HL-60 (cell line): Measurements from ENCODE around the gene PLXNA2.

Source experiments
- DNase-seq, 2 experiments: peaks; one replicate each; pipeline ENCODE4 v3.0.0-alpha.2; 2010 to 2020; ENCODE audit warnings: low read depth in 1 of 2, low spot score in 1 of 2
- H3K27ac ChIP-seq: fragments of 250-450 bp; sonication (Bioruptor Pico); replicated peaks from 2 replicates; pipeline ENCODE4 v1.5.1; 2020; ENCODE audit warnings: mild to moderate bottlenecking, moderate library complexity
- H3K27me3 ChIP-seq: fragments of 250-450 bp; sonication (Bioruptor Pico); 2 replicates; pipeline ENCODE4 v1.5.1; 2021; ENCODE audit warnings: mild to moderate bottlenecking, moderate library complexity; ENCODE audit not compliant: insufficient read depth, poor library complexity, severe bottlenecking
- H3K4me3 ChIP-seq: replicated peaks from 2 replicates; pipeline ENCODE4 v1.5.1; 2011; ENCODE audit warnings: mild to moderate bottlenecking, control low read depth, low read length; ENCODE audit not compliant: insufficient read depth
- CTCF ChIP-seq: IDR thresholded peaks from one replicate; pipeline ENCODE4 v1.5.1; 2011; ENCODE audit warnings: low read length, control low read depth, inconsistent platforms; ENCODE audit not compliant: insufficient read depth
- GABPA ChIP-seq: IDR thresholded peaks from 2 replicates; pipeline ENCODE4 v1.6.1; 2012; ENCODE audit warnings: low read depth
- POLR2AphosphoS5 ChIP-seq: IDR thresholded peaks from 2 replicates; pipeline ENCODE4 v1.6.1; 2012; ENCODE audit warnings: low read depth
- REST ChIP-seq: IDR thresholded peaks from 2 replicates; pipeline ENCODE4 v1.6.1; 2012; ENCODE audit warnings: low read depth; ENCODE audit not compliant: insufficient replicate concordance
- SPI1 ChIP-seq: IDR thresholded peaks from 2 replicates; pipeline ENCODE4 v1.6.1; 2012; ENCODE audit warnings: low read depth, mild to moderate bottlenecking, borderline replicate concordance

The PLXNA2 gene

GRCh38 chr1:208157769-208158168 is 86.4 kb downstream of the PLXNA2 start:
- Histone ChIP-seq H3K4me3 (no peak overlapping the region), H3K27me3 (peaks cover 2% of the 10 kb centered on the region), H3K27ac (no peak overlapping the region)
- TF ChIP-seq REST (no peak), SPI1 (no peak), CTCF (no peak), POLR2AphosphoS5 (no peak), GABPA (no peak)
- no peak for DNase-seq

GRCh38 chr1:208156741-208157140 is 87.4 kb downstream of the PLXNA2 start:
- Histone ChIP-seq H3K27me3 (peaks cover 2% of the 10 kb centered on the region), H3K27ac (no peak overlapping the region), H3K4me3 (no peak overlapping the region)
- no peak for DNase-seq
- TF ChIP-seq REST (no peak), CTCF (no peak), POLR2AphosphoS5 (no peak), GABPA (no peak), SPI1 (no peak)

GRCh38 chr1:208156310-208156709 is 87.9 kb downstream of the PLXNA2 start:
- H3K27me3 ChIP-seq: peaks cover 2% of the 10 kb centered on the region
- no peak for TF ChIP-seq REST
- no peak overlapping the region for H3K27ac ChIP-seq
- DNase-seq: no peak
- H3K4me3 ChIP-seq: no peak overlapping the region
